GDM1 (cell line): ENCODE data around the gene TXLNA.

Experiments used
- DNase-seq: peaks from one replicate; lab custom pipeline; 2025; lab: John Stamatoyannopoulos, UW

The TXLNA gene

GRCh38 chr1:32184650-32185049 lies 5.2 kb downstream of the TXLNA start:
- no peak for DNase-seq

GRCh38 chr1:32186077-32186476 lies 6.6 kb downstream of the TXLNA start:
- no peak for DNase-seq

- no peak for DNase-seq
These were observed 7.0 kb downstream of the TXLNA start for GRCh38 chr1:32186491-32186890.

GRCh38 chr1:32187850-32188249 lies 8.4 kb downstream of the TXLNA start:
- DNase-seq = no peak

GRCh38 chr1:32192220-32192948 lies 12.9 kb downstream of the TXLNA start:
- no peak for DNase-seq

- DNase-seq = no peak
These were observed 15.5 kb downstream of the TXLNA start for GRCh38 chr1:32194984-32195383.

GRCh38 chr1:32195531-32195930 lies 16.1 kb downstream of the TXLNA start:
- DNase-seq = no peak

- peak; percentile 8 for DNase-seq
These were observed 16.7 kb downstream of the TXLNA start for GRCh38 chr1:32195972-32196823.

GRCh38 chr1:32197074-32197473 lies 17.6 kb downstream of the TXLNA start:
- no peak for DNase-seq

GRCh38 chr1:32197837-32198236 lies 18.4 kb downstream of the TXLNA start:
- no peak for DNase-seq

GRCh38 chr1:32198237-32199042 lies 19.0 kb downstream of the TXLNA start:
- DNase-seq = no peak

GRCh38 chr1:32199043-32199716 lies 19.7 kb downstream of the TXLNA start:
- DNase-seq = no peak

- DNase-seq = no peak
These were observed 20.2 kb downstream of the TXLNA start for GRCh38 chr1:32199717-32200072.

GRCh38 chr1:32200226-32201010 lies 20.9 kb downstream of the TXLNA start, which contains the start of gene CCDC28B:
TSS of gene CCDC28B (plus strand) at chr1:32200595. CDS start at chr1:32201936, 1,341 bp downstream.
- peak; percentile 45 for DNase-seq

- peak; percentile 77 for DNase-seq
These were observed 21.8 kb downstream of the TXLNA start for GRCh38 chr1:32201011-32201855.

- DNase-seq = no peak
These were observed 25.5 kb downstream of the TXLNA start for GRCh38 chr1:32204943-32205361.

GRCh38 chr1:32205401-32206370 lies 26.2 kb downstream of the TXLNA start, which contains the start of gene IQCC:
TSS of gene IQCC (plus strand) at chr1:32205671. CDS start at chr1:32205682, 11 bp downstream.
- peak; percentile 54 for DNase-seq

GRCh38 chr1:32208469-32208868 lies 29.0 kb downstream of the TXLNA start:
- no peak for DNase-seq

GRCh38 chr1:32208891-32209328 lies 29.4 kb downstream of the TXLNA start, which contains the start of gene DCDC2B:
TSS of gene DCDC2B (plus strand) at chr1:32209089. CDS start at chr1:32209094, 5 bp downstream.
- DNase-seq = no peak
